Epithelial cell of esophagus (primary cell): Measurements from ENCODE around the gene KDM3A.

Experiments used
- DNase-seq: peaks from one replicate; pipeline ENCODE4 v3.0.0; 2010; ENCODE audit warnings: low read depth
- H3K4me3 ChIP-seq: 2 replicates; pipeline ENCODE4 v1.5.1; 2011; ENCODE audit warnings: mild to moderate bottlenecking, low read length, control low read depth
- CTCF ChIP-seq: IDR thresholded peaks from 2 replicates; pipeline ENCODE4 v1.5.1; 2011; ENCODE audit warnings: low read depth, mild to moderate bottlenecking, low read length, control low read depth, inconsistent platforms; ENCODE audit not compliant: insufficient read depth; ENCODE audit errors: missing control alignments

KDM3A gene

GRCh38 chr2:86484385-86484784 lies 43.2 kb downstream of the KDM3A start:
- DNase-seq: no peak
- TF ChIP-seq CTCF: no peak
- H3K4me3 ChIP-seq: no peak overlapping the region

GRCh38 chr2:86485103-86485502 lies 43.9 kb downstream of the KDM3A start:
- no peak overlapping the region for H3K4me3 ChIP-seq
- no peak for TF ChIP-seq CTCF
- no peak for DNase-seq

- TF ChIP-seq CTCF: no peak
- H3K4me3 ChIP-seq: no peak overlapping the region
- no peak for DNase-seq
These were observed 44.6 kb downstream of the KDM3A start for GRCh38 chr2:86485802-86486201.

GRCh38 chr2:86487062-86487461 lies 45.9 kb downstream of the KDM3A start:
- no peak overlapping the region for H3K4me3 ChIP-seq
- DNase-seq: no peak
- TF ChIP-seq CTCF: peak; percentile 15

GRCh38 chr2:86488561-86489250 lies 47.5 kb downstream of the KDM3A start:
- no peak overlapping the region for H3K4me3 ChIP-seq
- no peak for DNase-seq
- no peak for TF ChIP-seq CTCF

GRCh38 chr2:86489542-86489941 lies 48.4 kb downstream of the KDM3A start:
- H3K4me3 ChIP-seq: no peak overlapping the region
- TF ChIP-seq CTCF: no peak
- DNase-seq: no peak

GRCh38 chr2:86490245-86490644 lies 49.1 kb downstream of the KDM3A start:
- no peak for TF ChIP-seq CTCF
- DNase-seq: no peak
- no peak overlapping the region for H3K4me3 ChIP-seq
